ENCODE data around the gene ZNF618.

GRCh38 chr9:114027863-114028465, 151.9 kb downstream of the ZNF618 start:
- TF ChIP-seq CTCF (IDR thresholded peaks at IDR 0.05) (no peak), POLR2A (IDR thresholded peaks at IDR 0.05) (no peak), POLR2AphosphoS5 (IDR thresholded peaks at IDR 0.05) (no peak)

Measured in prostate gland (tissue), 2 donors.